Astrocyte (in vitro differentiated cells and primary cell): Measurements from ENCODE around the gene DENND2A.

Experiments
- EZH2 ChIP-seq: IDR thresholded peaks from 2 replicates; pipeline ENCODE4 v1.6.1; 2012; ENCODE audit warnings: mild to moderate bottlenecking, low read length, inconsistent platforms; ENCODE audit not compliant: insufficient read depth
- TF ChIP-seq, protein P1 (sequence below): IDR thresholded peaks from 2 replicates; pipeline ENCODE4 v1.5.1; 2011; ENCODE audit warnings: low read depth, mild to moderate bottlenecking, inconsistent platforms, low read length, moderate library complexity; ENCODE audit not compliant: insufficient read depth

- TF ChIP-seq, protein P1, sequence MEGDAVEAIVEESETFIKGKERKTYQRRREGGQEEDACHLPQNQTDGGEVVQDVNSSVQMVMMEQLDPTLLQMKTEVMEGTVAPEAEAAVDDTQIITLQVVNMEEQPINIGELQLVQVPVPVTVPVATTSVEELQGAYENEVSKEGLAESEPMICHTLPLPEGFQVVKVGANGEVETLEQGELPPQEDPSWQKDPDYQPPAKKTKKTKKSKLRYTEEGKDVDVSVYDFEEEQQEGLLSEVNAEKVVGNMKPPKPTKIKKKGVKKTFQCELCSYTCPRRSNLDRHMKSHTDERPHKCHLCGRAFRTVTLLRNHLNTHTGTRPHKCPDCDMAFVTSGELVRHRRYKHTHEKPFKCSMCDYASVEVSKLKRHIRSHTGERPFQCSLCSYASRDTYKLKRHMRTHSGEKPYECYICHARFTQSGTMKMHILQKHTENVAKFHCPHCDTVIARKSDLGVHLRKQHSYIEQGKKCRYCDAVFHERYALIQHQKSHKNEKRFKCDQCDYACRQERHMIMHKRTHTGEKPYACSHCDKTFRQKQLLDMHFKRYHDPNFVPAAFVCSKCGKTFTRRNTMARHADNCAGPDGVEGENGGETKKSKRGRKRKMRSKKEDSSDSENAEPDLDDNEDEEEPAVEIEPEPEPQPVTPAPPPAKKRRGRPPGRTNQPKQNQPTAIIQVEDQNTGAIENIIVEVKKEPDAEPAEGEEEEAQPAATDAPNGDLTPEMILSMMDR: no peak
- TF ChIP-seq EZH2: no peak
These were observed 16.6 kb downstream of the DENND2A start for GRCh38 chr7:140623980-140624379.
